Ishikawa (cell line): Measurements from ENCODE around the gene NSL1.

Experiments used
- CEBPB ChIP-seq: IDR thresholded peaks from 2 replicates; pipeline ENCODE4 v1.6.1; 2012
- CREB1 ChIP-seq: IDR thresholded peaks from 2 replicates; pipeline ENCODE4 v1.6.1; 2012; ENCODE audit warnings: low read depth
- EGR1 ChIP-seq: IDR thresholded peaks from 2 replicates; pipeline ENCODE4 v1.6.1; 2012
- EP300 ChIP-seq: IDR thresholded peaks from 2 replicates; pipeline ENCODE4 v1.6.1; 2012; ENCODE audit warnings: borderline replicate concordance
- FOXM1 ChIP-seq: IDR thresholded peaks from 2 replicates; pipeline ENCODE4 v1.6.1; 2012; ENCODE audit warnings: low read depth, borderline replicate concordance
- MAX ChIP-seq: IDR thresholded peaks from 2 replicates; pipeline ENCODE4 v1.6.1; 2012
- NFIC ChIP-seq: IDR thresholded peaks from 2 replicates; pipeline ENCODE4 v1.6.1; 2012
- RAD21 ChIP-seq: IDR thresholded peaks from 2 replicates; pipeline ENCODE4 v1.6.1; 2012; ENCODE audit warnings: low read depth
- TAF1 ChIP-seq: IDR thresholded peaks from 2 replicates; pipeline ENCODE4 v1.6.1; 2012; ENCODE audit warnings: low read depth, mild to moderate bottlenecking
- TCF12 ChIP-seq: IDR thresholded peaks from 2 replicates; pipeline ENCODE4 v1.6.1; 2012; ENCODE audit warnings: low read depth
- TEAD4 ChIP-seq: IDR thresholded peaks from 2 replicates; pipeline ENCODE4 v1.6.1; 2012
- YY1 ChIP-seq: IDR thresholded peaks from 2 replicates; pipeline ENCODE4 v1.6.1; 2012; ENCODE audit warnings: low read depth
- TF ChIP-seq, protein P1 (sequence below): IDR thresholded peaks from 2 replicates; pipeline ENCODE4 v1.6.1; 2012; ENCODE audit warnings: low read depth, mild to moderate bottlenecking
- TF ChIP-seq, protein P2 (sequence below): IDR thresholded peaks from 2 replicates; pipeline ENCODE4 v1.6.1; 2012

The NSL1 gene

GRCh38 chr1:212754193-212754592 lies 37.4 kb downstream of the NSL1 start:
- no peak for TF ChIP-seq TEAD4
- no peak for TF ChIP-seq CREB1
- TF ChIP-seq, protein P1, sequence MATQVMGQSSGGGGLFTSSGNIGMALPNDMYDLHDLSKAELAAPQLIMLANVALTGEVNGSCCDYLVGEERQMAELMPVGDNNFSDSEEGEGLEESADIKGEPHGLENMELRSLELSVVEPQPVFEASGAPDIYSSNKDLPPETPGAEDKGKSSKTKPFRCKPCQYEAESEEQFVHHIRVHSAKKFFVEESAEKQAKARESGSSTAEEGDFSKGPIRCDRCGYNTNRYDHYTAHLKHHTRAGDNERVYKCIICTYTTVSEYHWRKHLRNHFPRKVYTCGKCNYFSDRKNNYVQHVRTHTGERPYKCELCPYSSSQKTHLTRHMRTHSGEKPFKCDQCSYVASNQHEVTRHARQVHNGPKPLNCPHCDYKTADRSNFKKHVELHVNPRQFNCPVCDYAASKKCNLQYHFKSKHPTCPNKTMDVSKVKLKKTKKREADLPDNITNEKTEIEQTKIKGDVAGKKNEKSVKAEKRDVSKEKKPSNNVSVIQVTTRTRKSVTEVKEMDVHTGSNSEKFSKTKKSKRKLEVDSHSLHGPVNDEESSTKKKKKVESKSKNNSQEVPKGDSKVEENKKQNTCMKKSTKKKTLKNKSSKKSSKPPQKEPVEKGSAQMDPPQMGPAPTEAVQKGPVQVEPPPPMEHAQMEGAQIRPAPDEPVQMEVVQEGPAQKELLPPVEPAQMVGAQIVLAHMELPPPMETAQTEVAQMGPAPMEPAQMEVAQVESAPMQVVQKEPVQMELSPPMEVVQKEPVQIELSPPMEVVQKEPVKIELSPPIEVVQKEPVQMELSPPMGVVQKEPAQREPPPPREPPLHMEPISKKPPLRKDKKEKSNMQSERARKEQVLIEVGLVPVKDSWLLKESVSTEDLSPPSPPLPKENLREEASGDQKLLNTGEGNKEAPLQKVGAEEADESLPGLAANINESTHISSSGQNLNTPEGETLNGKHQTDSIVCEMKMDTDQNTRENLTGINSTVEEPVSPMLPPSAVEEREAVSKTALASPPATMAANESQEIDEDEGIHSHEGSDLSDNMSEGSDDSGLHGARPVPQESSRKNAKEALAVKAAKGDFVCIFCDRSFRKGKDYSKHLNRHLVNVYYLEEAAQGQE = no peak
- TF ChIP-seq FOXM1 = no peak
- no peak for TF ChIP-seq TAF1
- no peak for TF ChIP-seq TCF12
- no peak for TF ChIP-seq YY1
- TF ChIP-seq, protein P2, sequence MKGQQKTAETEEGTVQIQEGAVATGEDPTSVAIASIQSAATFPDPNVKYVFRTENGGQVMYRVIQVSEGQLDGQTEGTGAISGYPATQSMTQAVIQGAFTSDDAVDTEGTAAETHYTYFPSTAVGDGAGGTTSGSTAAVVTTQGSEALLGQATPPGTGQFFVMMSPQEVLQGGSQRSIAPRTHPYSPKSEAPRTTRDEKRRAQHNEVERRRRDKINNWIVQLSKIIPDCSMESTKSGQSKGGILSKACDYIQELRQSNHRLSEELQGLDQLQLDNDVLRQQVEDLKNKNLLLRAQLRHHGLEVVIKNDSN = no peak
- no peak for TF ChIP-seq CEBPB

DNA sequence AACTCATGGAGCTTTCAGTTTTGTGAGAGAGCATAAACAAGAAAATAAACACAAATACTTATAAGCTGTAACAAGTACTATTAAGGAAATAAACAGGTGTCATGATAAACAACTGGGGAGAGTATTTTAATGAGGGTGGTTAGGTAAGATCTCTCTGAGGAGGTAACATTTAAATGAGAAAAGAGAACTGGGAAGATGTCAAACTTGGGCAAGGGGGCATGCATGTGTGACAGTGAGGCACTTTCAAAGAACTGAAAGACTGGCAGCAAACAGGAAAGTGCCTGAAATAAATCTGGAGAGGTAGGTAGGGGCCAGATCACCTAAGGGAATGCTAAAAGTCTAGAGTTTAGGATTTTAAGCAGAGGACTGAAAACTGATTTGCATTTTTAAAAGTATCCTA lies 37.8 kb downstream of the NSL1 start:
- TF ChIP-seq RAD21 (no peak), NFIC (no peak), MAX (no peak), YY1 (no peak), EGR1 (no peak), EP300 (no peak), CREB1 (no peak)
- TF ChIP-seq, protein P1 = no peak

DNA sequence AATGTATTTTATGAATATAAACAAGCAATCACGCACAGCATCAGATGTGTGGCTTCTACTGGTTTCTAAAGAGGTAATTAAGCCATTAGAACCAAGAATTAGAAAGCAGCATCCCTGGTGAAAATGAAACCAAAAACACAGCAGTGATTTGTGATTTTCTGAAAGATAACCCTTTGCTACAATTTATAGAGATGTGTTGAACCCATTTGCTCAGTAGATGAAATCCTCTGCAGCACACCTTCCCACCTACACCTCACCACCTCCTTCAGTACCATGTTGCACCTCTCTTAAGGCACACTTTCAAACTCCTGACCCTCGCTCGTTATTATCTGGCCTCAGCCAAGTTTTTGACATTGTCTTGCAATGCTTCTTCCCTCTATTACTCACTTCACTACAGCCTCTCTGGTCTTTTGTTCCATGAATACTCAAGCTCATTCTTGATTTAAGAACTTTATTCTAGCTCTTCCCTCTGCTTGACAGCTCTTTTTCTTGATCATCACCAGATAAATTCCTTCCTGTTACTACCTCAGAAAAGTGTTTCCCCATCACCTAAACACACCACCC lies 38.6 kb downstream of the NSL1 start:
- TF ChIP-seq RAD21 = no peak
- TF ChIP-seq, protein P1 = no peak

DNA sequence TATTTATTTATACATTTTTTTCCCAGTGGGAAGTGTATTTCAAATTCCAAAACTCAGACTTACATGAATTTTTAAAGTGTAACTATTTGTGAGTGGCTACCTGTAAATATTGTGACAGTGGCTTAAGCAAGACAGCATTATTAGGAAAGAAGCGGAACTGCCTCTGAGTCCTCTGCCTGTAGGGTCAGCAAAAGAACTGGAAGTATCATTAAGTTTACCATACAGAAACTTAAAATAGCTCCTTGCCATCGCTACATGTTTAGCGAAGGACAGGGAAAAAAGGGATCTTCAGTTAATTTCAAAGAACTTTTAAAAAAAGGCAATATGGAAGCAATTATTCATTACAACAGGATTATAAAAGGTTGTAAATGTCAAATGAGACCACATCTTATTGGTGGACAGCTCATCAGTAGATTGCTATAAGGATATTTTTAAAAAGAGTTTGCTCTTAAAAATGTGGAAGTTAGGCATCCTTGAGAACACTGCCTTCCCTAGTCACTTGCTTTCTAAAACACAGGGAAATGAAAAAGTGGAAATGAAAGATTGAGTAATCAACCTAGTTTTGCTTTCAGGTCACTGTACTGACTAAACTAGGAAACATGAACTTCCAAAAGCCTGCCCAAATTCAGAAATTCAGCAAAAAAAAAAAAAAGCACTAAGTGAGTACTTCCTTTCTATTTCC lies 39.2 kb downstream of the NSL1 start:
- TF ChIP-seq EP300 (no peak), YY1 (no peak), EGR1 (no peak), CEBPB (no peak), TEAD4 (no peak), RAD21 (no peak)
- TF ChIP-seq, protein P1 = no peak
